ENCODE results near the gene DNAH6. TPM values are rescaled to one million over a fixed set of nuclear protein-coding genes. Genes with fewer than 3 reads are reported as not detected.

Gene DNAH6
- total RNA-seq, 6 donors from 2014 or later, result 0.37 to 25.0 (median 4.2) TPM

DNA sequence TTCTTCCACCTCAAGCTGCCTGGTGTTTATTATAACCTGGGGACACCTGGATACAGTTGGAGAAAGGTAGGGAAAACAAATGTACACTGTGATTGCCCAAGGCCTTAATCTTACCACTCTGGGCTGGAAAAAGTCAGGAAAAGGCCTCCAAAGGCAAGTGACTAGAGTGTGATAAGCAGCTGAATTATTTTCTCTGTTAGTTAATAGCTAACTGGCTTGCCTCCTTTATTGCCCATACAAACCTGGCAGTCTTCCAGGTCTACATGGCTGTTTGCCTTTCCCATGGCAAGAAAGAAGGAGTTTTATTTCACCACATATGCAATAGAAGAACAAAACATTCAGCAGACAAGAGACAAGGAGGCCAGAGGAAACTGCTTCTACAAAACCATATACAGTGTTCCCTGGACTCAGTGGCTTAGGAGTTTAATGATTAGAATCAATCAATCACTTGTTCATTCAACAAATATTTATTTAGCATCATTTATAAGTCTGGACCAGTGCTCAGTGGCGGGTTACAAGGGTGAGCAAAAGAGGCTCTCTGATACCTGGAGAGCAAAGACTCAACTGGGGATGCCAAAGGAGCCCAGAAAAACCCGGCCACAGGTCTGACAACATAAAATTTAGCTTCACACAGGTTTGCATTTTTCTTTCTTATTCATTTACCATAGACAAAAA lies 29.7 kb upstream of the DNAH6 start:
- Histone ChIP-seq H3K4me3 (peak overlapping the region in 1 of 4 donors; percentile 10), H3K9me3 (no peaks in the 10 kb centered on the region), H3K27ac (peak overlapping the region in 2 of 4 donors; percentile 36 to 45), H3K36me3 (no peaks in the 10 kb centered on the region), H3K27me3 (no peaks in the 10 kb centered on the region), H3K4me1 (peaks cover 0 to 6% (median 5%) of the 10 kb centered on the region in 4 donors)
- DNase-seq (peak in 1 of 2 donors; percentile 61), ATAC-seq (ENCODE audit: low FRiP score in 2 of 2) (peak in 1 of 2 donors; percentile 25)
- WGBS, 2 donors, result 48 to 69% methylated on average over 2 of the region's 2 CpGs
- TF ChIP-seq POLR2A (IDR thresholded peaks at IDR 0.05) (no peak), EP300 (IDR thresholded peaks at IDR 0.05) (no peak), POLR2AphosphoS5 (IDR thresholded peaks at IDR 0.05) (no peak)
- TF ChIP-seq, protein P1, sequence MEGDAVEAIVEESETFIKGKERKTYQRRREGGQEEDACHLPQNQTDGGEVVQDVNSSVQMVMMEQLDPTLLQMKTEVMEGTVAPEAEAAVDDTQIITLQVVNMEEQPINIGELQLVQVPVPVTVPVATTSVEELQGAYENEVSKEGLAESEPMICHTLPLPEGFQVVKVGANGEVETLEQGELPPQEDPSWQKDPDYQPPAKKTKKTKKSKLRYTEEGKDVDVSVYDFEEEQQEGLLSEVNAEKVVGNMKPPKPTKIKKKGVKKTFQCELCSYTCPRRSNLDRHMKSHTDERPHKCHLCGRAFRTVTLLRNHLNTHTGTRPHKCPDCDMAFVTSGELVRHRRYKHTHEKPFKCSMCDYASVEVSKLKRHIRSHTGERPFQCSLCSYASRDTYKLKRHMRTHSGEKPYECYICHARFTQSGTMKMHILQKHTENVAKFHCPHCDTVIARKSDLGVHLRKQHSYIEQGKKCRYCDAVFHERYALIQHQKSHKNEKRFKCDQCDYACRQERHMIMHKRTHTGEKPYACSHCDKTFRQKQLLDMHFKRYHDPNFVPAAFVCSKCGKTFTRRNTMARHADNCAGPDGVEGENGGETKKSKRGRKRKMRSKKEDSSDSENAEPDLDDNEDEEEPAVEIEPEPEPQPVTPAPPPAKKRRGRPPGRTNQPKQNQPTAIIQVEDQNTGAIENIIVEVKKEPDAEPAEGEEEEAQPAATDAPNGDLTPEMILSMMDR (IDR thresholded peaks at IDR 0.05), result no peak

DNA sequence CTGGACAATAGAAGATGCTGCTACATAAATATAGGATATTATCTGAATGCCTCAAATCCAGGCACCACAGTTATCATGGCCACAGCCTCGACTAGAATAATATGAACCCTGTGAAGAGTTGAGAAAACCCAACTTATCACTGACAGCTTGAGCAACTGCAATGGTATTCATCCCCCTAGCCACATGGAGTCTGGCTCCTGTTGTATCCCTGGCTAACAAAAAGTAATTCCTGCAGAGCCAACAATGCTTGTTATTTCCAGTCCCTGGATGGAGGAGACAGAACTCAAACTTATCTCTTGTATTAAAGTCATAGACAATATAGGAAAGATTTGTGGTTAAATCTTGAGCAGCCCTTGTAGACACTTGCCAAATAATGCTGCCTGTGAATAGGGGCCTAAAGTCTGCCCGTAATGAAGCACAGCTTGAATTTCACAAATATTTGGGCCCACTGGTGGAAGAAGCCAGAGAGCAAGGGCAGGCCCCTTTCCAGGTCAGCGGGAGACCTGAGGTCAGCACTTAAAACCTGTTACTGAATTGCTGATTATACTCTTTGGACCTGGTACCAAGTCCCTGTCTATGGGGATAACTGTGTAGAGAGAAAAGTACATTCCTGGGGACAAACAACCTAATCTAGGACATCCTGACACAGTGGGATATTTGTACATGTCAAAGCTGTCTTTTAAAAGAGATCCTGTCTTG lies 28.9 kb upstream of the DNAH6 start:
- Histone ChIP-seq H3K4me1 (peaks cover 0 to 6% (median 5%) of the 10 kb centered on the region in 4 donors), H3K27me3 (no peaks in the 10 kb centered on the region), H3K4me3 (no peak overlapping the region), H3K27ac (no peak overlapping the region), H3K9me3 (no peaks in the 10 kb centered on the region), H3K36me3 (no peaks in the 10 kb centered on the region)
- no peak for TF ChIP-seq EP300 (IDR thresholded peaks at IDR 0.05)
- TF ChIP-seq, protein P1 (IDR thresholded peaks at IDR 0.05), result no peak
- ATAC-seq (ENCODE audit: low FRiP score in 2 of 2), result no peak
- 48 to 53% methylated on average over 3 of the region's 3 CpGs for WGBS, 2 donors
- DNase-seq, result no peak

DNA sequence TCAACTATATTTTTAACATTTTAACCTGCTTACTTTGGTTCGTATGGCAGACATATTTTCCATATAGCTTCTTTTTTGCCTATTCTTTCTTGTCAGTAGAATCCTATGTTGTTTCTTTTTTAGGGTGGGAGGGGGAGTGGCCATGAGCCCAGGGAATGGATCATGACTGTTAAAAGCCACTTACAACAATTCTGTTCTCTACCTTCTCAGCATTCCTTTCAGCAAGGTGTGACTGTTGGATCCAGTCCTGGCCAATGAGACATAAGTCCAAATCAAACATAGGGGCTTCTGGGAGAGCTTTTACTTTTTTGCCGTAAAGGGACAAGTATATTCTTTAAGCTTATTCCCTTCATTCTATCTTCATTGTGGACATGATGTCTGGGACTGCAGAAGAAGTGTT lies 25.0 kb upstream of the DNAH6 start:
- Histone ChIP-seq H3K4me1 (peaks cover 0 to 6% (median 5%) of the 10 kb centered on the region in 4 donors), H3K4me3 (no peak overlapping the region), H3K27me3 (no peaks in the 10 kb centered on the region), H3K36me3 (no peaks in the 10 kb centered on the region), H3K27ac (no peak overlapping the region), H3K9me3 (no peaks in the 10 kb centered on the region)
- ATAC-seq (ENCODE audit: low FRiP score in 2 of 2) (no peak), DNase-seq (no peak)
- WGBS, 2 donors, result 54 to 59% methylated on average over 2 of the region's 2 CpGs
- TF ChIP-seq EP300 (IDR thresholded peaks at IDR 0.05), result no peak
- TF ChIP-seq POLR2A (IDR thresholded peaks at IDR 0.05), result no peak
- TF ChIP-seq POLR2AphosphoS5 (IDR thresholded peaks at IDR 0.05), result no peak
- TF ChIP-seq, protein P1 (IDR thresholded peaks at IDR 0.05), result no peak

DNA sequence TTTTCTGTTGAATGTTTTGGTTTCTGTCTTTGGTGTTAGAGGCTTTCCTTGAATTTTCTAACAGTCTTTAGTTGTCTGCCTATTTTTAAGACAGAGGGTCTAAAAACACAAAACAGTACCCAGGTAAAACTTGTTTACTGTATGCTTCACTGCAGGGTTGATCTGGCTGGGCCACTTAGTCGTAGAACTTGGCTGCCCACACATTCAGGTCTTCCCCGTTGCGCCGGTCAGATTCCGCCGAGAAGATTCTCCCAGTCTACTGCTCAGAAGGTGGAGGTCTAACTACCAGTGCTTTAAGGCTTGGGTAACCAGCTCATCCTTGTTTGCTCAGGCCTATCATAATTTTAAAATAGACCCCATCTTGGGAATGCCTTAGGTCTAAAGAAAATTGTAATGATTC lies 24.6 kb upstream of the DNAH6 start:
- Histone ChIP-seq H3K4me1 (peaks cover 0 to 4% (median 3%) of the 10 kb centered on the region in 4 donors), H3K9me3 (no peaks in the 10 kb centered on the region), H3K27ac (no peak overlapping the region), H3K4me3 (no peak overlapping the region), H3K27me3 (no peaks in the 10 kb centered on the region), H3K36me3 (no peaks in the 10 kb centered on the region)
- no peak for ATAC-seq (ENCODE audit: low FRiP score in 2 of 2)
- no peak for TF ChIP-seq POLR2AphosphoS5 (IDR thresholded peaks at IDR 0.05)
- 91 to 96% methylated on average over 6 of the region's 6 CpGs for WGBS, 2 donors
- no peak for DNase-seq

DNA sequence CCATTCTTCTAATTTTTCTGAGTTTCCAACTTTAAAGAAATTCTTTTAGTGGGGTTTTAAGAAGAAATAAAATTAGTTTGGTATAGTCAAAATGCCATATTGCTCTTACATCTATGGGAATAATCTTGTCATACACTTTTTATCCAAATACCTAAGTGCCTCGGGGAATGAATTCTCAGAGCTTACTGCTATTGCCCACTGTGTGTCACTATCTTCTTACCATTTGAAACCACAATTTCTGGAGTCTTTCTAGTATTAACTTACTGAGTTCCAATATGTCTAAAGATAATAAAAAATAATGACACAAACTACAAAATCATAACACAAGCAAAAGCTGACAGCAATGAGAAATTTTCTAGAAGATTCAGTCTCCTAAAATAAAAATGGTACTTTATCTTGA lies 23.7 kb upstream of the DNAH6 start:
- no peaks in the 10 kb centered on the region for H3K27me3 ChIP-seq
- no peak for ATAC-seq (ENCODE audit: low FRiP score in 2 of 2)
- no peaks in the 10 kb centered on the region for H3K4me1 ChIP-seq
- 68 to 75% methylated on average over 1 of the region's 1 CpG for WGBS, 2 donors
- no peak overlapping the region for H3K4me3 ChIP-seq
- H3K9me3 ChIP-seq, result no peaks in the 10 kb centered on the region
- DNase-seq, result no peak
- H3K27ac ChIP-seq, result no peak overlapping the region
- H3K36me3 ChIP-seq, result no peaks in the 10 kb centered on the region
- TF ChIP-seq EP300 (IDR thresholded peaks at IDR 0.05), result no peak
- TF ChIP-seq, protein P1 (IDR thresholded peaks at IDR 0.05), result no peak
- TF ChIP-seq POLR2AphosphoS5 (IDR thresholded peaks at IDR 0.05), result no peak
- TF ChIP-seq POLR2A (IDR thresholded peaks at IDR 0.05), result no peak
